ENCODE measurements around the gene PLB1.

DNA sequence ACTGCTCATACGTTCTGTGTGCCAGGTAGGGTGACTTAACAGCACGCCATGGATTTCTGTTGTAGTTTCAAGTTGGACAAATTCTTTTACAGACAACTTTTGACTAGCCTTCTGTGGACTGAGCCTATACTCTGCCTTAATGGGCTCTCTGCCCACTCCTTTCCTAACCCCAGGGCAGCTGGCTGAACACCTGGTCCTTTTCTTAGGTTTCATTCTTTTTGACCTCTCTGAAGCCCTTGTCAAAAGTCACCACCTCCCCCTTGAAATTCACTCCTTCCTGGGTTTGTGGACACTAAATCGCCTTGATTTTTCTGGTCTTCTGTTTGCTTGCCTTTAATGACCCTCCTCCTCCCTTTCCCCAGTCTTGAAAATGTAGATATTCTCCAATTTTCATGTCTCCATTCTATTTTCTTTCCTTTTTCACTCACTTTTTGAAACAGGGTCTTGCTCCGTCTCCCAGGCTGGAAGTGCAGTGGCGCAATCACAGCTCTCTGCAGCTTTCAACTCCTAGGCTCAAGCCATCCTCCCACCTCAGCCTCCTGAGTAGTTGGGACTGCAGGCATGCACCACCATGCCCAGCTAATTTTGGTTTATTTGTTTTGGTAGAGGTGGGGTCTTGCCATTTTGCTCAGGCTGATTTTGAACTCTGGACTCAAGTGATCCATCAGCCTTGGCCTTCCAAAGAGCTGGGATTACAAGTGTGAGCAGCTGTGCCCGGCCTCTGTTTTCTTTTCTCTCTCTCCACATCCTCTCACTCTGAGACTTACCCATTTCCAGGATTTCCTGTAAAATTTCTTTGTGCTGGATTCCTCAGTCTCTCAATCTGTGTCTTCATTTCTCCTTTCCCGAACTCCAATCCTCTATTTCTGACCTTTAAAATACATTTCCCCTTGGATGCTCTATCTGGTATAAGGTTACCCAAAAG is 112.9 kb downstream of the PLB1 start:
- TF ChIP-seq, protein P1, sequence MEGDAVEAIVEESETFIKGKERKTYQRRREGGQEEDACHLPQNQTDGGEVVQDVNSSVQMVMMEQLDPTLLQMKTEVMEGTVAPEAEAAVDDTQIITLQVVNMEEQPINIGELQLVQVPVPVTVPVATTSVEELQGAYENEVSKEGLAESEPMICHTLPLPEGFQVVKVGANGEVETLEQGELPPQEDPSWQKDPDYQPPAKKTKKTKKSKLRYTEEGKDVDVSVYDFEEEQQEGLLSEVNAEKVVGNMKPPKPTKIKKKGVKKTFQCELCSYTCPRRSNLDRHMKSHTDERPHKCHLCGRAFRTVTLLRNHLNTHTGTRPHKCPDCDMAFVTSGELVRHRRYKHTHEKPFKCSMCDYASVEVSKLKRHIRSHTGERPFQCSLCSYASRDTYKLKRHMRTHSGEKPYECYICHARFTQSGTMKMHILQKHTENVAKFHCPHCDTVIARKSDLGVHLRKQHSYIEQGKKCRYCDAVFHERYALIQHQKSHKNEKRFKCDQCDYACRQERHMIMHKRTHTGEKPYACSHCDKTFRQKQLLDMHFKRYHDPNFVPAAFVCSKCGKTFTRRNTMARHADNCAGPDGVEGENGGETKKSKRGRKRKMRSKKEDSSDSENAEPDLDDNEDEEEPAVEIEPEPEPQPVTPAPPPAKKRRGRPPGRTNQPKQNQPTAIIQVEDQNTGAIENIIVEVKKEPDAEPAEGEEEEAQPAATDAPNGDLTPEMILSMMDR (IDR thresholded peaks at IDR 0.05): no peak
- no peak for TF ChIP-seq POLR2A (IDR thresholded peaks at IDR 0.05)
